ENCODE results near the gene PIF1.

PIF1 gene

GRCh38 chr15:64766058-64766457 is 59.4 kb downstream of the PIF1 start:
- DNase-seq (ENCODE audit: low read depth), result no peak
- no peak overlapping the region for H3K4me3 ChIP-seq (ENCODE audit: low read length)
- no peak for TF ChIP-seq CTCF (conservative IDR thresholded peaks at IDR 0.05; ENCODE audit: low read length)
